ENCODE results near the gene ZC3H7A.
A peak's percentile ranks its signal among the peaks of the same experiment; 100 is the strongest.
"Not testable (repeated sequence)": the region's sequence is repeated elsewhere in the genome, so short reads cannot be mapped to it uniquely, and the experiment has no call there.

ZC3H7A gene

DNA sequence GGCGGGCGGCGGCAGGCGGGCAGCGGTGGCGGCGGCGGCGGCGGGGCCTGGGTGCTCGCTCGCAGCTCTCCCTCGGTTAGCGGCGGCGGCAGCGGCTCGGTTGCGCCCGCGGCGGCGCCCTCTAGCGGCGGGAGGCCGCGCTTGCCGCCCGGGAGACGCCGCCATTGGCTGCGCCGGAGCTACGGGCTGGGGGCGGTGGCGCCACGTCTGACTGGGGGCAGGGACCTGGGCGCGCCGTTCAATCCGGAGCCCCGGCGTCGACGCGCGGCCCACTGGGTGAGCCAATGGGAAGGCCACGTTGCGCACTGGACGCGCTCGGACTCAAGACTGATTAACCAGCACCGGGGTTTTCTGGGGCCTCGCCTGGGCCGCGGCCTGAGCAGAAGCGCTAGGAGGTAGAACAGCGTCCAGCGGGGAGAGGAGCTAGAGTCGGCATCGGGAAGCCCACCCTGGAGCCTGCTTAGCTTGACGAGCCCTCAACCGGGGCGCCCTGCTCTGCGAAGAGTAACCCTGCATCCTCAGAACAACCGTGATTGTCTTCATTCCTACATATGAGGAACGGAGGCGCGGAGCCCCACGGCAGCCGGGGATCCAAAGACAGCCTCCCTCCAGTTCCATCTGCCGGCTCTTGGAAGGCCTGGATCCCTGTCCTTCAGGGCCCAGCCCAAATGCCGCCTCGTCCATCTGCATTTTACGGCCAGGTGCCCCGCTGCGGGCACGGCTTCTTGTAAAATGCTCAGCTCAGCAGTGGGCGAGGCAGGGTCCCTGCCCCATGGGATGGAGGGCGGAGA lies at the start of gene ZC3H7A:
TSS of gene ZC3H7A (minus strand) at position 93 of the 791 bp plus-strand sequence. CDS start 14,904 bp downstream, outside the sequence.
- peak; percentile 81 for DNase-seq (ENCODE audit: low read depth)

GRCh38 chr16:11844499-11844898 lies 47.4 kb upstream of the ZC3H7A start:
- DNase-seq (ENCODE audit: low read depth), result no peak

DNA sequence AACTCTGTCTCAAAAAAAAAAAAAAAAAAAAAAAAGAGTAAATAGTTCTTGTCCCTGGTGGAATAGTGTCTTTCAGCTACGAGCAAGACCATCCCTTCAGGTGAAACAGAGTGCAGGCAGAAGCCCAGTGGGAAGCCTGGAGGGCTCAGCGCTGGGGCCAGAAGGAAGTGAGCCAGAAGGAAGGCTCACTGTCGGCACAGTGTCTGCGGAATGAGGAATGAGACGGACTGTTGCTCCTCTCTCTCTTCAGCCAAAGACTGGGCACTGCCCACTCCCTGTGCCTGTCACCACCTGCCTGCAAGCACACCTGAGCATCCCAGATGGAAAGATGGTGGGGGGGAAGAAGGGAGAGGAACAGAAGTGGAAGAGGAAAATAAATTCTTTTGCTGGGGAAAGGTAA lies 46.8 kb upstream of the ZC3H7A start:
- DNase-seq (ENCODE audit: low read depth), result no peak

- no peak for DNase-seq (ENCODE audit: low read depth)
These were observed 46.1 kb upstream of the ZC3H7A start for GRCh38 chr16:11843206-11843605.

DNA sequence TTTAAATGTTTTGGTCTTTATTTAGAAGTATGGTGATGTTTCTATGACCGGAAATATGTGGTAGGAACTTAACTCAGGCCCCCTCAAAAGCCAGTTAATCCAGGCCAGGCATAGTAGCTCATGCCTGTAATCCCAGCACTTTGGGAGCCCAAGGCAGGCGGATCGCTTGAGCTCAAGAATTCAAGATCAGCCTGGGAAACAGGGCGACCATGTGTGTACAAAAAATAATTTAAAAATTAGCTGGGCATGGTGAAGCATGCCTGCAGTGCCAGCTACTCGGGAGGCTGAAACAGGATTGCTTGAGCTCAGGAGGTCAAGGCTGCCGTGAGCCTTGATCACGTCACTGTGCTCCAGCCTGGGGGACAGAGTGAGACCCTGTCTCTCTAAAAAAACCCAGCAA lies 44.0 kb upstream of the ZC3H7A start:
- no peak for DNase-seq (ENCODE audit: low read depth)

- DNase-seq (ENCODE audit: low read depth), result peak; percentile 75
These were observed 39.7 kb upstream of the ZC3H7A start for GRCh38 chr16:11836650-11837244.

DNA sequence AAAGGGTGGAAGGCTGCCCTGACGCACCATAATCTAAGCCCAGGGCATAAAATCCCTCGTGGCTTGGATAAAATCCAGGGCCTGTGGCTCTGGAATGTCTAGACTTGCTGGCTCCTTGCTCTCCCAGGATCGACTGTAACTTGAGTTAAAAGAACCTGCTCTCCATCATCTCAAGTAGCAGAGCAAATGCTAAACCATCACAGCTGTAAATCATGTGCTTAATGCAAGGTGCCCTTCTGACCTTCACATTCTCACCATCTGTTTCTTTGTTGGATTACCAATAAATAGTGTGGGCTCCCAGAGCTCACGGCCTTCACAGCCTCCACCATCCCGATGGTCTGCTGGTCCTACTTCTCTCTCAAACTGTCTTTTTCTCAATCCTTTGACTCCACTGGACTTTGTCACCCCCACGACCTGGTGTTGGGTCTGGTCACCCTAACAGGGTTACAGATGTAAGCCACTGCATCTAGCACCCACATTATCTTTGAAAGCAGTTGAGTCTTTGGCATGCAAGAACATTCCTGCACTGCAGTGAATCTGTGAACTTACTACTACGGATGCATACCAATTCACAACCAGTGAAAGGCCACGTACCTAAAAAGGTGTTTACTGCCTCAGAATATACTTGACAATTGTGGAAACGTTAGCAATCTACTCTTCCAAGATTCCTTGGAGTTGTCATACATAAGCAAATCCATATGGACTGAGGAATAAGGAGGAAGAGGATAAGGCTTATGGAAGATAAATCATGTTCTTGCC lies 39.0 kb upstream of the ZC3H7A start:
- DNase-seq (ENCODE audit: low read depth), result no peak

DNA sequence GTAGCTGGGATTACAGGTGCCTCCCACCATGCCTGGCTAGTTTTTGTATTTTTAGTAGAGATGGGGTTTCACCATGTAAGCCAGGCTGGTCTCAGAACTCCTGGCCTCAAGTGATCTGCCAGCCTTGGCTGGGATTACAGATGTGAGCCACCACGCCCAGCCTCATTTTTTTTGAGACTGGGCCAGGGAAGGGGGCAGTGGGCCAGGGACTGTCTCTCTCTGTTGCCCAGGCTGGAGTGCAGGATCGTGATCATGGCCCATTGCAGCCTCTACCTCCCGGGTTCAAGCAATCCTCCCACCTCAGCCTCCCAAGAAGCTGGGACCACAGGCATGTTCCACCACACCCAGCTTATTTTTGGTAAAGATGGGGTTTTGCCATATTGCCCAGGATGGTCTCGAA lies 38.3 kb upstream of the ZC3H7A start:
- DNase-seq (ENCODE audit: low read depth), result no peak

DNA sequence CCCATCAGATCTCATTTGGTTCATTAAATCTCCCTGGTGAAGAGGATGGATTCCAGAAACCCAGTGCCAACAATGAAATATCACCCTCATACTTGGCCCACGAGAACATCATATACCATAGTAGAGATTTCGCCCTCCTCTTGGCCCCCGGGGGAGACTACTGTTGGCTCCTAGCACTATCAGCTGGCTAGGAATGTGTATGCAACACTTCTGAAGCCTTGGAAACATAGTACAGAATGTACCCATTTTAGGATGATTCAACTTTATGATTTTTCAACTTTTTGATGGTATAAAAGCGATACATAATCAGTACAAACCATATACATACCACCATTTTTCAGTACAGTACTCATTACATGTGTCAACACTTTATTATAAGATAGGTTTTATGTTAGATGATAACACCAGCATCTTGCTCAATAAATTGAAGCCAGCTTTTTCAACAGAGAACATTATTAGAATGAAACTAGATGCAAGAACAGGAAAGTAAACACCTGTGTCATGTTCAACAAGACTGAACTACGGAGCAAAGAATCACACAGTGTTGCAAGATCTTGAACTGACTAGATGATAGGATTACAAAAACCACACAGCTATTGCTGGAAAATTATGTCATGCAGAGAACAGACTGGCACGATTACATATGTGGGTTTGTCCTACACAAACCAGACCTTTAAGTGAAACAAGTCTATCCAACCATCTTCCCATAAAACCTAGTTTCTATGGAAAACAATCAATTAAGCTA lies 37.1 kb upstream of the ZC3H7A start:
- peak; percentile 79 for DNase-seq (ENCODE audit: low read depth)

GRCh38 chr16:11828696-11829095 lies 31.6 kb upstream of the ZC3H7A start:
- no peak for DNase-seq (ENCODE audit: low read depth)

DNA sequence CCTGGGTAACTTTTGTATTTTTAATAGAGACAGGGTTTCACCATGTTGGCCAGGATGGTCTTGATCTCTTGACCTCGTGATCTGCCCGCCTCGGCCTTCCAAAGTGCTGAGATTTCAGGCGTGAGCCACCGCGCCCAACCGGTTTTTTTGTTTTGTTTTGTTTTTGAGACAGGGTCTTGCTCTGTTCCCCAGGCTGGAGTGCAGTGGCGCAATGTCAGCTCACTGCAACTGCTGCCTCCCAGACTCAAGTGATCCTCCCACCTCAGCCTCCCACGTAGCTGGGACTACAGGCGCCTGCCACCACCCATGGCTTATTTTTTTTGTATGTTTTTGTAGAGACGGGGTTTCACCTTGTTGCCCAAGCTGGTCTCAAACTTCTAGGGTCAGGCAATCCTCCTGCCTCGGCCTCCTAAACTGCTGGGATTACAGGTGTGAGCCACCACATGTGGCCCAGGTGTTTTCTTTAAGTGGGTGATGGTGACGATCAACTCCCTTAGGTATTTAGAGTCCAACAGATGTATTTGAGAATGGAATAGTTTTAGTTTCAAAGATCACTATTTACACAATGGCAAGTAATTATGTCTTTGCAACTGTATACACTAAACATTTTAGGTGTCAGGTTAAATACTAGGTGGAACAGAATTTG lies 28.6 kb upstream of the ZC3H7A start:
- not testable (repeated sequence) for DNase-seq (ENCODE audit: low read depth)

DNA sequence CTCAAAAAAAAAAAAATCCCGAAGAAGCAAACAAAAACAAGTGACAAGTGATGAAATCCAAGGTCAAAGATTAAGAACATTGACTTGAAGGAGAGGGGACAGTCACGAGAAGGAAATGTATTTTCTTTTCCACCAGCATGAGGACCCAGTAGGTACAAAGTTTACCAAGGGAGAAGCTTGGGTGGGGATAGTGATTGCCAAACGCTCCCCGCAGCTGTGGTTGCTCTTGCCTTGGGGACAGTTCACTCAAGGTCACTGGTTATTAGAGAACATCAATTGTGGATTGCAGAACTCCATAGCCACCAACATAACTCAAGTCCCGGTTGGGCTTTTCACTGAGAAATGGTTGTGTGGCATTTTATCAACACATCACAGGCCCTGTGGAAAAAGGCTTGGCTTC lies 27.3 kb upstream of the ZC3H7A start:
- DNase-seq (ENCODE audit: low read depth), result no peak

GRCh38 chr16:11823645-11824044 lies 26.6 kb upstream of the ZC3H7A start:
- not testable (repeated sequence) for DNase-seq (ENCODE audit: low read depth)

DNA sequence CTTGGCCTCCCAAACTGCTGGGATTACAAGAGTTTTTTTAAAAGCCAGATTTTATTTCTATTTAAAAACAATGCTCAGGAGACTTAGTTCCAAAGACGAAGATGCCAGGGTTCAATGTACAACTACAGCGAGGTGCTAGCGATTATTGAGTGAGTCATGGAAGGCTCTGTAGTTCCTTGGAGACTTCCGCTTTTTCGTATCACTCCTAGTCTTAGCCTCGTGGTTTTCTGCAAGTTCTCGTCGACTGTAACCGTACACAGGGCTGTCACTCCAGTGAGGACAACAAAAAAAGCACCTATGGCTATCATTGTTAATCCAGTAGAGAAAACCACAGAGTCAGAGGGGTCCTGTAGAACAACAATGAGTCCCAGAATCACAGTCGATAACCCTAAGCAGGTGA lies 22.7 kb upstream of the ZC3H7A start:
- DNase-seq (ENCODE audit: low read depth), result no peak

DNA sequence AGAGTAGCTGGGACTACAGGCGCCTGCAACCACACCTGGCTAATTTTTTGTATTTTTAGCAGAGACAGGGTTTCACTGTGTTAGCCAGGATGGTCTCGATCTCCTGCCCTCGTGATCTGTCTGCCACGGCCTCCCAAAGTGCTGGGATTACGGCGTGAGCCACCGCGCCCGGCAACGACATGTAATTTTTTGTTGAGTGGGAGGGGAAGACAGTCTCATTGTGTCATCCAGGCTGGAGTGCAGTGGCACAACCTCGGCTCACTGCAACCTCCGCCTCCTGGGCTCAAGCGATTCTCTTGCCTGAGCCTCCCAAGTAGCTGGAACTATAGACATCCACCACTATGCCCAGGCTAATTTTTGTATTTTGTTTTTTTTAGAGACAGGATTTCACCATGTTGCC lies 21.9 kb upstream of the ZC3H7A start:
- DNase-seq (ENCODE audit: low read depth), result not testable (repeated sequence)

DNA sequence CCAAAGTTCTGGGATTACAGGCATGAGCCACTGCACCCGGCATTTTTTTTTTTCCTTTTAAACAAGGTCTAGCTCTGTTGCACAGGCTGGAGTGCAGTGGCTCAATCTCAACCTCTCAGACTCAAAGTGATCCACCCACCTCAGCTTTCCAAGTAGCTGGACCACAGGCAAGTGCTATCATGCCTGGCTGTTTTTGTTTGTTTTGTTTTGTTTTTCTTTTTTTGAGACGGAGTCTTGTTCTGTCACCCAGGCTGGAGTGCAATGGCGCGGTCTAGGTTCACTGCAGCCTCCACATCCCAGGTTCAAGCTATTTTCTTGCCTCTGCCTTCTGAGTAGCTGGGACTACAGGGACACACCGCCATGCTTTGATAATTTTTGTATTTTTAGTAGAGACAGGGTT lies 19.1 kb upstream of the ZC3H7A start:
- DNase-seq (ENCODE audit: low read depth), result no peak

- DNase-seq (ENCODE audit: low read depth), result not testable (repeated sequence)
These were observed 17.7 kb upstream of the ZC3H7A start for GRCh38 chr16:11814800-11815199.

GRCh38 chr16:11806721-11807120 lies 9.7 kb upstream of the ZC3H7A start:
- no peak for DNase-seq (ENCODE audit: low read depth)

DNA sequence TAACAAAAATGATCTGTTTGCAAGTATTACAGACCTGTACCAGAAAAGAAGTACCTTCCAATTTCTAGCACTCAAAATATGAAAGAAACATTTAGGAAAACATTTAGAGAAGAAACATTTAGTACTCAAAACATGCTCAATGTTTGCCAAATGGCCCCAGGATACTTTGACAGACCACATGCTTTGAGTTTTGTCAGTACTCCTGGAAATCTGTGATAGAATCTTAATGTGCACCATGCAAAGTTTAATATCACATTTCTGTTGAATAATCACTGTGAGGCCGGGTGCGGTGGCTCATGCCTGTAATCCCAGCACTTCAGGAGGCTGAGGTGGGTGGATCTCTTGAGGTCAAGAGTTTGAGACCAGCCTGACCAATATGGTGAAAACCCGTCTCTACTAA lies 8.5 kb upstream of the ZC3H7A start:
- DNase-seq (ENCODE audit: low read depth), result no peak

GRCh38 chr16:11801481-11802021 lies 4.5 kb upstream of the ZC3H7A start:
- DNase-seq (ENCODE audit: low read depth), result no peak

GRCh38 chr16:11800382-11800718 lies 3.3 kb upstream of the ZC3H7A start:
- DNase-seq (ENCODE audit: low read depth), result no peak

Measured in non-pigmented ciliary epithelial cell (primary cell).